Right lobe of liver (tissue), 6 donors: Measurements from ENCODE around the gene RIPK4. TPM values are rescaled to one million over a fixed set of nuclear protein-coding genes. Genes with fewer than 3 reads are reported as not detected.
"Not testable (repeated sequence)": the region's sequence is repeated elsewhere in the genome, so short reads cannot be mapped to it uniquely, and the experiment has no call there.

Experiments
- ATAC-seq, 4 donors: fragments of 200-7000 bp; cut with Tn5 transposase; one replicate each; pipeline ENCODE4 v1.9.1; 2020; ENCODE audit warnings: mild to moderate bottlenecking in 4 of 4, moderate library complexity in 4 of 4
- DNase-seq, 3 donors: peaks; one replicate each; pipeline ENCODE4 v3.0.0-alpha.2; 2020
- H3K27ac ChIP-seq, 3 donors: fragments of 200-600 bp; one replicate each; pipeline ENCODE4 v1.8.0; 2022
- H3K27me3 ChIP-seq, 2 donors: fragments of 200-600 bp; one replicate each; pipeline ENCODE4 v1.8.0; 2022
- H3K36me3 ChIP-seq, 4 donors: fragments of 200-600 bp; sonication (generic) in 1 of 4; one replicate each; pipeline versions ENCODE4 v1.5.1 to v1.8.0; 2017 to 2022; ENCODE audit warnings: control low read depth in 1 of 4
- H3K4me1 ChIP-seq, 4 donors: fragments of 200-600 bp; sonication (generic) in 1 of 4; one replicate each; pipeline versions ENCODE4 v1.5.1 to v1.8.0; 2017 to 2022; ENCODE audit warnings: control low read depth in 1 of 4
- H3K4me3 ChIP-seq, 3 donors: fragments of 200-600 bp; one replicate each; pipeline ENCODE4 v1.8.0; 2022
- H3K9me3 ChIP-seq, 4 donors: fragments of 200-600 bp; sonication (generic) in 1 of 4; one replicate each; pipeline versions ENCODE4 v1.5.1 to v1.8.0; 2017 to 2022; ENCODE audit warnings: control low read depth in 1 of 4
- CTCF ChIP-seq, 4 donors: fragments of 200-600 bp in 3 of 4; fragments of 450-650 bp in 1 of 4; IDR thresholded peaks; one replicate each; pipeline versions ENCODE4 v1.5.1 to v1.8.0; 2016 to 2022; ENCODE audit warnings: antibody characterized with exemption in 4 of 4, mild to moderate bottlenecking in 2 of 4
- POLR2A ChIP-seq: fragments of 450-650 bp; IDR thresholded peaks from one replicate; pipeline ENCODE4 v1.6.1; 2017; ENCODE audit warnings: antibody characterized with exemption, mild to moderate bottlenecking
- WGBS: methylation state at CpG from one replicate; pipeline ENCODE4 v1.1.6; 2018; ENCODE audit warnings: low coverage, low lambda C conversion rate; ENCODE audit not compliant: insufficient coverage; ENCODE audit errors: missing lambda C conversion rate; 5-methylcytosine and 5-hydroxymethylcytosine counted together
- intact Hi-C, 2 donors: fragments of 100-400 bp; cut with DNase I; formaldehyde crosslinking; loops; one replicate each; pipeline versions ENCODE4 v1.11.2 to v1.14.1; 2022
- total RNA-seq, 6 experiments: library from RNA; depleted of rRNA in 2 of 6; stranded (reverse); fragments of >200 nt in 2 of 6; fragmentation: NEBNext Ultra II Directional in 3 of 6; extraction: Animal tissue kit (Norgen Biotek cat#: 25700) in 3 of 6; gene quantifications; one replicate each; pipeline versions ENCODE4 v1.1.0 to v1.2.4, GENCODE V29; 2016 to 2023
- donor health status: DM: no; HTN: yes; CAD: no.
- donor health status: DM: no; HTN: no; CAD: no.
- donor health status: DM: no; HTN: no; CAD: no.
- donor health status: DM: no; HTN: yes; CAD: no.
- donor health status: DM: no; HTN: yes; CAD: no.

Gene RIPK4
- total RNA-seq, 6 experiments from 2014 or later, result 6.7 to 18.7 (median 12.7) TPM

GRCh38 chr21:41715649-41716281 lies 51.1 kb downstream of the RIPK4 start:
- Histone ChIP-seq H3K27ac (peak overlapping the region in 2 of 3 donors; percentile 44 to 48), H3K9me3 (no peaks in the 10 kb centered on the region), H3K36me3 (no peaks in the 10 kb centered on the region), H3K27me3 (no peaks in the 10 kb centered on the region), H3K4me1 (peaks cover 0 to 26% (median 4%) of the 10 kb centered on the region in 4 donors), H3K4me3 (no peak overlapping the region)
- intact Hi-C loops, result no loop called here
- WGBS, result 33% methylated on average over 7 of the region's 8 CpGs
- TF ChIP-seq CTCF (IDR thresholded peaks at IDR 0.05), result no peak
- ATAC-seq, result peak; percentile 87 to 96 (median 92)
- peak; percentile 62 to 70 (median 63) for DNase-seq

GRCh38 chr21:41714299-41714865 lies 52.5 kb downstream of the RIPK4 start:
- peaks cover 0 to 26% (median 4%) of the 10 kb centered on the region in 4 donors for H3K4me1 ChIP-seq
- H3K36me3 ChIP-seq, H3K4me3 ChIP-seq, H3K9me3 ChIP-seq, H3K27ac ChIP-seq, DNase-seq, ATAC-seq, intact Hi-C loops, H3K27me3 ChIP-seq: not testable (repeated sequence)
- WGBS, result 56% methylated on average over 9 of the region's 13 CpGs

DNA sequence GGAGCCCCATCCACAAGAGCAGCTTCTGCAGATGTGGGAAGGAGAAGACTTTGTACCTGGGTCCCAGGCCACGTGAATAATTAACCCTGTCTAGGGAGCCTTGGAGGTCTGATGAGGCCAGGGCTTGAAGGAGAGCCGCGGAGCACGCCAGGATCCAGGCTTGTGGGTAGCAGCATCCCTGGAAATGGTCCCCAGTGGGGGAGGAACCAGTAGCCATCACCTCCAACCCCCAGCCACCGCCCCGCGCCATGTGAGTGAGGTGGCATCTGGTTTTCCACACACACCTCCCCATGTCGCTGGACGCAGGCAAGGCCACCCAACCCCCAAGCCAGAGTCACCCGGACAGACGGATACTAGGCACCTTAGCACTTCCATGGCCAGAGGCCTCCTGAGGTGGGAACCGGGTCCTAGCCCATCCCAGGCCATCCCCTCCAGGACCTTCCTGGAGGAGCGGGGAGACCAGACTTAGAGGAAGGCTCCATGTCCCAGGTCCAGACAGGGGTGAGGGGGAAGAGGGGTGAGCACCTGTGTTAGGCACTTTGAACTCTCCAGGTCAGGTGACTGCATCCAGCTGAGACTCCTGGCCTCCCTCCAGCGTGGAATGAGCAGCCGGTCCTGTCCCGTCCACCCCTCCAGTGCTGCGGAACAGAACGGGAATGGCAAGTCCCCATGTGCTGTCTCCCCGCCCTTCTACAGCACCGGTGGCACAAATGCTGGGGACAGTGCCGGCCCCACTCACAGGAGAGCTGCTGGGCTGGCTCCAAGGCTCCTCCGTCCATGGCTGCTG lies 53.2 kb downstream of the RIPK4 start:
- peaks cover 0 to 26% (median 4%) of the 10 kb centered on the region in 4 donors for H3K4me1 ChIP-seq
- DNase-seq, result peak in 2 of 3 donors; percentile 44 to 51
- no peak overlapping the region for H3K4me3 ChIP-seq
- H3K27me3 ChIP-seq, result no peaks in the 10 kb centered on the region
- no peaks in the 10 kb centered on the region for H3K36me3 ChIP-seq
- no peaks in the 10 kb centered on the region for H3K9me3 ChIP-seq
- peak; percentile 5 to 33 (median 20) for ATAC-seq
- WGBS, result 69% methylated on average over 7 of the region's 22 CpGs
- H3K27ac ChIP-seq, result no peak overlapping the region
- intact Hi-C loops, result no loop called here
- no peak for TF ChIP-seq POLR2A
- no peak for TF ChIP-seq CTCF (IDR thresholded peaks at IDR 0.05)

DNA sequence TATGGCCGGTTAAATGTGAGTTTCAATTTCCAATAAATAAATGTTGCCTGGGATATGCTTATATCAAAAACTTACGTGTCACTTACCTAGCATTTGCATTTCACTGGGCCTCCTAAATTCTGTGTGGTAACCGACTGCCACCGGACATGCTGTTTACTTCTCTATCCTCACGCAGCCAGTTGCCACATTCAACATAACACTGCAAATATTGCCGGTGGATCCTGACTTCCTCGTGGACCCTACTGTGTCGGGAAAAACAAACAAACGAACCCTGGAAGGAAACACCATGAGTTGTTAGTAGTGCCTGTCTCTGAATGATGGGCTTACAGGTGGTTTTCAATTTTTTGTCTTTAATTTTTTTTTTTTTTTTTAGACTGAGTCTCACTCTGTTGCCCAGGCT lies 54.1 kb downstream of the RIPK4 start:
- 17% methylated on average over 9 of the region's 9 CpGs for WGBS
- Histone ChIP-seq H3K4me1 (peaks cover 0 to 26% (median 4%) of the 10 kb centered on the region in 4 donors), H3K27me3 (no peaks in the 10 kb centered on the region)

More for the DNA sequence above, 54.1 kb downstream of the RIPK4 start:
- DNase-seq (no peak), ATAC-seq (peak in 1 of 4 donors; percentile 38)
- H3K27ac ChIP-seq, result no peak overlapping the region
- H3K9me3 ChIP-seq, result no peaks in the 10 kb centered on the region
- intact Hi-C loops, result no loop called here
- no peak overlapping the region for H3K4me3 ChIP-seq
- H3K36me3 ChIP-seq, result no peaks in the 10 kb centered on the region
- TF ChIP-seq POLR2A, result no peak
- TF ChIP-seq CTCF (IDR thresholded peaks at IDR 0.05), result no peak
